ENCODE data around the gene CCZ1B.
"Not testable (repeated sequence)": the region's sequence is repeated elsewhere in the genome, so short reads cannot be mapped to it uniquely, and the experiment has no call there.

- TF ChIP-seq CTCF, POLR2A, POLR2AphosphoS5 (IDR thresholded peaks at IDR 0.05): not testable (repeated sequence)
Measured at GRCh38 chr7:6842278-6842921, 16.3 kb upstream of the CCZ1B start.

All from gastroesophageal sphincter (tissue), 3 donors.